Osteoblast (primary cell): ENCODE data around the gene ATE1. TPM values are rescaled to one million over a fixed set of nuclear protein-coding genes. Genes with fewer than 3 reads are reported as not detected.
"Not testable (repeated sequence)": the region's sequence is repeated elsewhere in the genome, so short reads cannot be mapped to it uniquely, and the experiment has no call there.

Experiments
- DNase-seq: peaks from one replicate; pipeline ENCODE4 v3.0.0; 2011; ENCODE audit warnings: low spot score, mixed read lengths; ENCODE audit not compliant: insufficient read length; ENCODE audit errors: missing footprints
- H2AFZ ChIP-seq: 2 replicates; pipeline ENCODE4 v1.6.0; 2011; ENCODE audit warnings: mild to moderate bottlenecking, low read length
- H3K27ac ChIP-seq: 2 replicates; pipeline ENCODE4 v1.5.1; 2011; ENCODE audit warnings: mild to moderate bottlenecking, low read depth, low read length, moderate library complexity
- H3K27me3 ChIP-seq: 2 replicates; pipeline ENCODE4 v1.6.0; 2012; ENCODE audit warnings: mild to moderate bottlenecking, control low read depth, inconsistent platforms, low read length, moderate library complexity; ENCODE audit not compliant: insufficient read depth
- H3K36me3 ChIP-seq: 2 replicates; pipeline ENCODE4 v1.5.1; 2011; ENCODE audit warnings: mild to moderate bottlenecking, low read length, control low read depth, moderate library complexity; ENCODE audit not compliant: insufficient read depth
- H3K4me1 ChIP-seq: 2 replicates; pipeline ENCODE4 v1.5.1; 2011; ENCODE audit warnings: mild to moderate bottlenecking, low read length, control low read depth, moderate library complexity; ENCODE audit not compliant: insufficient read depth
- H3K4me2 ChIP-seq: 2 replicates; pipeline ENCODE4 v1.6.0; 2011; ENCODE audit warnings: mild to moderate bottlenecking, low read length; ENCODE audit not compliant: insufficient read depth
- H3K4me3 ChIP-seq: fragments of 200-600 bp; sonication (generic); 3 replicates; pipeline ENCODE4 v1.5.1; 2012; ENCODE audit warnings: mild to moderate bottlenecking, low read length, inconsistent platforms; ENCODE audit not compliant: insufficient read depth
- H3K79me2 ChIP-seq: 2 replicates; pipeline ENCODE4 v1.6.0; 2012; ENCODE audit warnings: mild to moderate bottlenecking, low read length, control low read depth, inconsistent platforms; ENCODE audit not compliant: insufficient read depth
- H3K9me3 ChIP-seq: 2 replicates; pipeline ENCODE4 v1.5.1; 2011; ENCODE audit warnings: low read depth, low read length, control low read depth
- H4K20me1 ChIP-seq: 2 replicates; pipeline ENCODE4 v1.6.0; 2012; ENCODE audit warnings: mild to moderate bottlenecking, low read length, control low read depth; ENCODE audit not compliant: insufficient read depth
- CTCF ChIP-seq: IDR thresholded peaks from 2 replicates; pipeline ENCODE4 v1.5.1; 2011; ENCODE audit warnings: mild to moderate bottlenecking, low read depth, low read length, moderate library complexity; ENCODE audit errors: extremely low read depth
- total RNA-seq: library from RNA; depleted of rRNA; stranded (reverse); fragments of >200 nt; gene quantifications from 2 replicates; pipeline ENCODE4 v1.2.3, GENCODE V29; 2012

ATE1 gene
- total RNA-seq, 1 donor: 21.0 TPM

GRCh38 chr10:121974535-121975294, 46.9 kb upstream of the ATE1 start, which contains the start of gene NSMCE4A:
Gene NSMCE4A (minus strand): TSS chr10:121975217. CDS start chr10:121975165, 52 bp downstream.
- peaks cover 2% of the 10 kb centered on the region for H3K36me3 ChIP-seq
- H3K9me3 ChIP-seq: no peaks in the 10 kb centered on the region
- TF ChIP-seq CTCF: no peak
- H4K20me1 ChIP-seq: peaks cover 3% of the 10 kb centered on the region
- no peaks in the 10 kb centered on the region for H3K27me3 ChIP-seq
- peak within 1 kb of the TSS; percentile 95 for H3K4me2 ChIP-seq
- H3K4me1 ChIP-seq: peaks cover 14% of the 10 kb centered on the region
- H2AFZ ChIP-seq: peak within 1 kb of the TSS; percentile 94
- peaks cover 16% of the 10 kb centered on the region for H3K79me2 ChIP-seq
- H3K4me3 ChIP-seq: peak within 1 kb of the TSS; percentile 89
- H3K27ac ChIP-seq: peak within 1 kb of the TSS; percentile 69
- peak; percentile 99 for DNase-seq

- Histone ChIP-seq H3K36me3 (peaks cover 2% of the 10 kb centered on the region), H2AFZ (peak overlapping the region; percentile 88), H3K4me3 (peak overlapping the region; percentile 89), H3K4me1 (peaks cover 14% of the 10 kb centered on the region), H3K27me3 (no peaks in the 10 kb centered on the region), H3K9me3 (no peaks in the 10 kb centered on the region), H3K4me2 (peak overlapping the region; percentile 95), H3K79me2 (peaks cover 16% of the 10 kb centered on the region), H4K20me1 (peaks cover 3% of the 10 kb centered on the region), H3K27ac (peak overlapping the region; percentile 69)
- no peak for DNase-seq
- no peak for TF ChIP-seq CTCF
Measured at GRCh38 chr10:121974019-121974534, 46.2 kb upstream of the ATE1 start.

- H3K36me3 ChIP-seq: peaks cover 33% of the 10 kb centered on the region
- H4K20me1 ChIP-seq, H3K4me3 ChIP-seq, H3K4me1 ChIP-seq, H3K4me2 ChIP-seq, H2AFZ ChIP-seq, H3K9me3 ChIP-seq, H3K27ac ChIP-seq, DNase-seq, H3K27me3 ChIP-seq: not testable (repeated sequence)
- peaks cover 13% of the 10 kb centered on the region for H3K79me2 ChIP-seq
Measured at GRCh38 chr10:121969086-121969485, 41.3 kb upstream of the ATE1 start.

GRCh38 chr10:121965996-121966395, 38.2 kb upstream of the ATE1 start:
- Histone ChIP-seq H3K79me2 (no peaks in the 10 kb centered on the region), H3K9me3 (no peaks in the 10 kb centered on the region), H3K4me2 (no peak overlapping the region), H3K4me1 (no peaks in the 10 kb centered on the region), H3K36me3 (peaks cover 33% of the 10 kb centered on the region), H3K27ac (no peak overlapping the region), H2AFZ (no peak overlapping the region), H4K20me1 (no peaks in the 10 kb centered on the region), H3K4me3 (no peak overlapping the region), H3K27me3 (no peaks in the 10 kb centered on the region)
- DNase-seq: no peak
- TF ChIP-seq CTCF: no peak
